Measurements from ENCODE around the gene RRP15.

Gene RRP15

GRCh38 chr1:218366322-218367052 lies 81.4 kb downstream of the RRP15 start:
- no peak for TF ChIP-seq CTCF (IDR thresholded peaks at IDR 0.05)

GRCh38 chr1:218367118-218367517 lies 82.0 kb downstream of the RRP15 start:
- no peak for TF ChIP-seq CTCF (IDR thresholded peaks at IDR 0.05)

- TF ChIP-seq CTCF (IDR thresholded peaks at IDR 0.05), result no peak
These were observed 83.6 kb downstream of the RRP15 start for GRCh38 chr1:218368686-218369085.

- no peak for TF ChIP-seq CTCF (IDR thresholded peaks at IDR 0.05)
These were observed 84.8 kb downstream of the RRP15 start for GRCh38 chr1:218369688-218370511.

- no peak for TF ChIP-seq CTCF (IDR thresholded peaks at IDR 0.05)
These were observed 87.0 kb downstream of the RRP15 start for GRCh38 chr1:218371927-218372672.

- no peak for TF ChIP-seq CTCF (IDR thresholded peaks at IDR 0.05)
These were observed 89.6 kb downstream of the RRP15 start for GRCh38 chr1:218374401-218375353.
